Esophagus mucosa (tissue), 1 donor: ENCODE results near the gene WWC1. TPM values are rescaled to one million over a fixed set of nuclear protein-coding genes. Genes with fewer than 3 reads are reported as not detected.
A peak's percentile ranks its signal among the peaks of the same experiment; 100 is the strongest.
"Not testable (repeated sequence)": the region's sequence is repeated elsewhere in the genome, so short reads cannot be mapped to it uniquely, and the experiment has no call there.

Experiments used
- ATAC-seq: fragments of 200-7000 bp; cut with Tn5 transposase; one replicate; pipeline ENCODE4 v1.9.1; 2020
- total RNA-seq: library from RNA; stranded (reverse); gene quantifications from one replicate; pipeline ENCODE4 v1.2.4, GENCODE V29; 2023
- donor health status: DM: yes; HTN: yes; CAD: no.

Gene WWC1
- total RNA-seq, 1 donor from 2014 or later = 18.5 TPM

GRCh38 chr5:168308976-168309598, 17.6 kb downstream of the WWC1 start:
- ATAC-seq = no peak

- ATAC-seq = not testable (repeated sequence)
Measured at GRCh38 chr5:168310541-168310940, 19.1 kb downstream of the WWC1 start.

- ATAC-seq = peak; percentile 41
Measured at GRCh38 chr5:168311061-168311566, 19.7 kb downstream of the WWC1 start.

- no peak for ATAC-seq
Measured at GRCh38 chr5:168312606-168313295, 21.3 kb downstream of the WWC1 start.

- no peak for ATAC-seq
Measured at GRCh38 chr5:168313596-168314204, 22.3 kb downstream of the WWC1 start.

- peak; percentile 50 for ATAC-seq
Measured at GRCh38 chr5:168314735-168315411, 23.4 kb downstream of the WWC1 start.

GRCh38 chr5:168315416-168316138, 24.1 kb downstream of the WWC1 start:
- ATAC-seq = no peak

GRCh38 chr5:168316139-168316578, 24.7 kb downstream of the WWC1 start:
- ATAC-seq = peak; percentile 69

GRCh38 chr5:168317096-168317520, 25.7 kb downstream of the WWC1 start:
- no peak for ATAC-seq

GRCh38 chr5:168317521-168318147, 26.2 kb downstream of the WWC1 start:
- peak; percentile 24 for ATAC-seq

- no peak for ATAC-seq
Measured at GRCh38 chr5:168318240-168318639, 26.8 kb downstream of the WWC1 start.

GRCh38 chr5:168319774-168320173, 28.3 kb downstream of the WWC1 start:
- no peak for ATAC-seq

- ATAC-seq = no peak
Measured at GRCh38 chr5:168320805-168321204, 29.4 kb downstream of the WWC1 start.

- peak; percentile 99 for ATAC-seq
Measured at GRCh38 chr5:168324859-168325630, 33.6 kb downstream of the WWC1 start.

- ATAC-seq = no peak
Measured at GRCh38 chr5:168327019-168327421, 35.6 kb downstream of the WWC1 start.

GRCh38 chr5:168327451-168327850, 36.0 kb downstream of the WWC1 start:
- no peak for ATAC-seq

- no peak for ATAC-seq
Measured at GRCh38 chr5:168327994-168328393, 36.5 kb downstream of the WWC1 start.

GRCh38 chr5:168328814-168329213, 37.4 kb downstream of the WWC1 start:
- no peak for ATAC-seq

GRCh38 chr5:168329302-168329701, 37.9 kb downstream of the WWC1 start:
- no peak for ATAC-seq

- ATAC-seq = peak; percentile 53
Measured at GRCh38 chr5:168332042-168332441, 40.6 kb downstream of the WWC1 start.

- no peak for ATAC-seq
Measured at GRCh38 chr5:168334280-168334679, 42.8 kb downstream of the WWC1 start.
